HG03108 (cell line): Measurements from ENCODE around the gene ORMDL2.
A peak's percentile ranks its signal among the peaks of the same experiment; 100 is the strongest.

Source experiments
- ATAC-seq: cut with Tn5 transposase; IDR thresholded peaks from one replicate; pipeline ENCODE4 v1.9.1; 2021; ENCODE audit warnings: moderate library complexity; ENCODE audit not compliant: unreplicated experiment

Gene ORMDL2

GRCh38 chr12:55817345-55818139 is at the start of gene ORMDL2, which contains the start of gene SARNP:
Gene ORMDL2 (plus strand): TSS chr12:55818041. CDS start chr12:55819000, 959 bp downstream.
Gene SARNP (minus strand): TSS chr12:55817724. CDS start chr12:55817701, 23 bp downstream.
- ATAC-seq: peak; percentile 96

DNA sequence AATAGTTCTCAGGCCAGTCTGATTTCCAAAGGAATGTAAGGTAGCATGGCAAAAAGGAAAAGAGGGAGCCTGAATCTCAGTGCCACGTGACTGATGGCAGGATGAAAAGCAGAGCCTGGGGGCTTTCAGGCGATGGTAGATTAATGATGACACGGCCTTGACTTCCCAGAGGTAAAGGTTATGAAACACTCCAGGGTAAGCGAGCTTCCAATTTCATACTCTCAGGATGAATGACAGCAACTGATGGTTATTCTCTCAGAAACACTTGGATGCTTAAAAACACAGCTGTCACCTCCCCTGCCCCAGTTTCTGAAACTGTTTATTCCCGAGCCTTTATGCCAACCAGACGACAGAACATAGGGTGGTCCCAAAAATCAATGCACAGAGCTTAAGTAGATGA is 46.1 kb upstream of the ORMDL2 start:
- no peak for ATAC-seq

- ATAC-seq: no peak
These were observed 40.0 kb upstream of the ORMDL2 start for GRCh38 chr12:55777856-55778255.

GRCh38 chr12:55780685-55781084 is 37.2 kb upstream of the ORMDL2 start:
- no peak for ATAC-seq

- no peak for ATAC-seq
These were observed 29.3 kb upstream of the ORMDL2 start for GRCh38 chr12:55788546-55788945.

- ATAC-seq: no peak
These were observed 28.7 kb upstream of the ORMDL2 start for GRCh38 chr12:55789171-55789570.

GRCh38 chr12:55789893-55790292 is 27.9 kb upstream of the ORMDL2 start:
- no peak for ATAC-seq

DNA sequence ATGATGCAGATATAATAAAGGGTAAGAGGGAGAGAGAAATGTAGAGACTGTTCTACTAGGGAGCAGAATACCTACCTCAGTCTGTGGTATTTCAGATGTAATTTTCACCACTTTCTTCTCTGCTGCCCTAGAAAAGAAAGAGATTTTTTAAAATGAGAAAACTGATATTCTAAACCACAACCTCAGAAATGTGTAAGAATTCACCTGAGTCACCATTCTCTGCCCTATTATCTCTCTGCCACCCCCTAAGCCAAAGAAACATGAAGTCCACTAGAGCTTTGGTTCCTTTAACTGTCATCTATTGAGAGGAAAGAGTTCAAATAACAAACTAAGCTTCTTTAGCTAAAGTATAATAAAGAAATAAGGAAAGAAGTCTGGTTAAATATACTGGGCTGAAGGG is 21.9 kb upstream of the ORMDL2 start:
- no peak for ATAC-seq

DNA sequence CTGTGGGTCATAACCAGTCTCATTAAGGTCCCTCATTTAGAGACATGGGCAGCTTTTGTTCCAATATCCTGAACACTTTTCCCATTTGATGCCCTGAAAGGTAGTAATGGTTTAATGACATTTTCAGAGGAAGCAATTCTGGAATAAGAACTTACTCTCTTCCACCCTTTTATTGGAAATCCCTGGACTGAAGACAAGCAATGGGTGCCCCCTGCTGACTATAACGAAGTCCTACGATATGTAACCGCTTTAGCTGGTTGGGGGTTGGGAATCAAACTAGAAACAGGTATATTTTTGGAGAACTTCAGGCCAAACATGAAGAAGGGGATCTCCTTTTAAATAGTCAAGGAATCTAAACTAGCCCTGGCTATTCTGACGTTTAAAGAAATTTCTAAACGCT is 20.8 kb upstream of the ORMDL2 start:
- no peak for ATAC-seq

- ATAC-seq: no peak
These were observed 20.3 kb upstream of the ORMDL2 start for GRCh38 chr12:55797550-55797949.

GRCh38 chr12:55806982-55807381 is 10.9 kb upstream of the ORMDL2 start:
- no peak for ATAC-seq

DNA sequence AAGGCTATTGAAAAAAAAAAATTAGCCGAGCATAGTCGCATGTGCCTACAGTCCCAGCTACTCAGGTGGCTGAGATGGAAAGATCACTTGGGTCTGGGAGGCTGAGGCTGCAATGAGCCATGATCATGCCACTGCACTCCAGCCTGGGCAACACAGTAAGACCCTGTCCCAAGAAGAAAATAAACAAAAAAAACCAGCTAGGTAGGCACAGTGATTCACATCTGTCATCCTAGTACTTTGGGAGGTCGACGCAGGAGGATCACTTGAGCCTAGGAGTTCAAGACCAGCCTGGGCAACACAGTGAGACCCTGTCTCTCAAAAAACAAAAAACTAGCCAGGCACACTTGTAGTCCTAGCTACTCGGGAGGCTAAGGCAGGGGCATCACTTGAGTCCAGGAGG is 8.6 kb upstream of the ORMDL2 start:
- ATAC-seq: no peak

- no peak for ATAC-seq
These were observed 5.8 kb upstream of the ORMDL2 start for GRCh38 chr12:55812088-55812487.

DNA sequence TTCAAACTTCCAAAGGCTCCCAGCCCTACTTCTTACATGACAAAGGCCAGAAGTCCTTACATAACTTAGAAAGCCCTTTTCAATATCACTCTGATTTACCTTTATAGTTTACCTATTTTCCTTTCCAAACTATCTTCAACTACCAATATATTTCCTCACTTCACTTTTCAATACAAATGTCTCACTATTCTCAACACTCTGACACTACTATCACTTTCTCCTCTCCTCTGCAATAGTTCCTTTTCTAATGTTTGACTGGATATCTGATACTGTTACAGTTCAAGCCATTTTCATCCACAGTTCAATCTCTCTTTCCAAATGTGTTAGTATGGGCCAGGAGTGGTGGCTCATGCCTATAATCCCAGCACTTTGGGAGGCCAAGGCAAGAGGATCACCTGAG is 3.6 kb upstream of the ORMDL2 start:
- no peak for ATAC-seq

GRCh38 chr12:55815473-55815872 is 2.4 kb upstream of the ORMDL2 start:
- no peak for ATAC-seq

DNA sequence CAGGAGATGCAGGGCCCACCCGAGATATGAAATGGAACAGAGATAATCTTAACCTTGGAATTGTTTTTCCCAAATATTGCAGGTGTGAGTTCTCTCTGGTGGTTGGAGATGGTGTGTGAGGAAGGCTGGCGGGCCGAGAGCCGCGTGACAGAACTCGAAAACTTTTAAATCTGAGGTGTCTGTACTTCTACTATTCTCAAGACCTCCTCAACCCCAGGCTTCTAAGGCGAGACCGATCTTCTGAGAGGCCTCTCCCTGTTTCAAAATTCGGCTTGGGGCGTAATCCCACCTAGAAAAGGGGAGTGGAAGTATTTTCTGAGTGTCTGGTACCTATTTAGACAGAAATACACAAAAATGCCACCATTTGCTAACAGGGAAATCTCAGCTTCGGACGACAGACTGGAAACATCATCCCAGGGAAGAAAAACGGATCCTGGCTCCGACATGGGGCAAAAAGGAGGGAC is 928 bp upstream of the ORMDL2 start:
- no peak for ATAC-seq

- ATAC-seq: peak; percentile 11
These were observed 393 bp downstream of the ORMDL2 start for GRCh38 chr12:55818140-55818728.

DNA sequence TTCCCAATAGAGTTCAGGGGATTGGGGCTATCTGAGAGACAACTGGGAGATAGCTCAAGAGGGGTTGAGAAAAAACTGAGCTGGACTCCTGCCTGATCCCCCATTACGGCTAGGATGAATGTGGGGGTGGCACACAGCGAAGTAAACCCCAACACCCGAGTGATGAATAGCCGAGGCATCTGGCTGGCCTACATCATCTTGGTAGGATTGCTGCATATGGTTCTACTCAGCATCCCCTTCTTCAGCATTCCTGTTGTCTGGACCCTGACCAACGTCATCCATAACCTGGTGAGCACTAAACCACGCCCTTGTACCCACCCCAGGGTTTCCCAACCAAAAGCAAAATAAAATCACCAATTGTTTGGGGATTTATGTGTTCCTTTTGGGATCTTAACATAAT is 1.0 kb downstream of the ORMDL2 start:
- ATAC-seq: no peak

DNA sequence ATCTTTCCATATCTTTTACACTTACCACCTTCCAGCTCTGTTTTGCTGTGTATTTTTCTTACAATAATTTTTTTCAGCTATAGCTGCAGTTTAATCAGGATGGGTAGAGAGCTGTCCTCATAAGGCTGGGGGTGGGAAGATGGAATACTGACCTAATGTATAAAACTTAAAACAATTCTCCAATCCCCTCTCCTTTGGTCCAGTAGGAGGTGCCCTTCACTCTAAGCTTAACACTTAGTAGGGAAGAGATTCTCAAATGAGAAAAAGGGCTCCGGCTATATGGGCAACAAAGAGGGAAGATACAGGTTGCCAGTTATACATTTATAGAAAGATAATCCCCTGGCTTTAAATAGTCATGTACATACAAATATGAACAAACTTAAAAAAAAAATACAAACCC is 2.8 kb downstream of the ORMDL2 start:
- ATAC-seq: no peak

DNA sequence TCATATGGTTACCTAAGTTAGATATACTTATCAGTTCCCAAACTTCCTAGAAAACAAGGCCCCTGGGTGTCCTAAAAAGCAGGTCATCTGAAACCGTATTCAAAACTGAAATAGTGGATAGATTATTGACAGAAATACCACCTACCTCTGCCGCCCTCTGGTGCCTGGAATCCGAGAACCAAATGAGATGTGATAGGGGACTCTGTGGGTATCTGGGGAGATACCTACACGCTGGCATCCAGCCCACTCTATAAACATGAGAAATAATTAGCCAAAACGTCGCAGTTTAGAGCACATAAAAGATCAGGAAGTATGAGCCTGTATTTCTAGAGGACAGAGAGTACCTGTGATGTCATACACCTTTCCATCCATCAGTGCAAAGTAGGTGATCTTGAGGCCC is 4.4 kb downstream of the ORMDL2 start:
- ATAC-seq: no peak

DNA sequence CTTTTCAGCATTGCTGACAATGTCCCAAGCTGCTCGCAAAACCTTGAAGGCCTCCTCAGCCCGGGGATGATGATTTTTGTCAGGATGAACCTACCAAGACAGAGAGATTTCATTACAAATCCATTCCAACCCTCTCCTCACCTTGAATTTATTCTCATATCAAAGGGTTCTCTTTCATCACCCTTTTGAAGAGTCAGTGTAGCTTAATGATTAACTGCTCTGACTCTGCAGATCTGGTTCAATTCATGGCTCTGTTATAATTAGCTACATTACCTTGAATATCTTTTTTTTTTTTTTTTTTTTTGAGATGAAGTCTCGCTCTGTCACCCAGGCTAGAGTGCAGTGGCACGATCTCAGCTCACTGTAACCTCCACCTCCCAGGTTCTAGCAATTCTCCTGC is 5.6 kb downstream of the ORMDL2 start:
- ATAC-seq: no peak

GRCh38 chr12:55824726-55825125 is 6.9 kb downstream of the ORMDL2 start:
- no peak for ATAC-seq
